B cell (primary cell): ENCODE measurements around the gene LRRC3. TPM values are rescaled to one million over a fixed set of nuclear protein-coding genes. Genes with fewer than 3 reads are reported as not detected.

Source experiments
- ATAC-seq: fragments of 200-7000 bp; cut with Tn5 transposase; one replicate; pipeline ENCODE4 v1.10.0; 2021; ENCODE audit warnings: low read depth, mild to moderate bottlenecking, moderate number of reproducible peaks, moderate library complexity
- CTCF ChIA-PET: fragments of 350-600 bp; sonication (Branson Sonifier 250); formaldehyde crosslinking; loops from one replicate; lab custom pipeline; 2021; ENCODE audit warnings: antibody characterized with exemption, inconsistent platforms; lab: Charles Lee
- POLR2A ChIA-PET: fragments of 350-600 bp; sonication (Branson Sonifier 250); formaldehyde crosslinking; loops from one replicate; lab custom pipeline; 2021; ENCODE audit warnings: antibody characterized with exemption; lab: Charles Lee
- DNase-seq: peaks from one replicate; pipeline ENCODE4 v3.0.0; 2013
- H2AFZ ChIP-seq: 2 replicates; pipeline ENCODE4 v1.6.1; 2012; ENCODE audit warnings: mild to moderate bottlenecking, low read depth, low read length; ENCODE audit not compliant: insufficient read depth, poor library complexity, severe bottlenecking
- H3K27ac ChIP-seq, 2 donors: 1 replicate in 1 of 2; 2 replicates in 1 of 2; pipeline ENCODE4 v1.5.1; 2012 to 2013; ENCODE audit warnings: low read length in 2 of 2, mild to moderate bottlenecking in 2 of 2, moderate library complexity in 1 of 2
- H3K27me3 ChIP-seq, 4 experiments: fragments of 200-600 bp in 1 of 4; sonication (generic) in 1 of 4; replicated peaks in 1 of 4; 1 replicate in 2 of 4; 2 replicates in 2 of 4; pipeline versions ENCODE4 v1.6.1 to v1.7.0; 2013 to 2016; ENCODE audit warnings: low read length in 3 of 4, mild to moderate bottlenecking in 2 of 4, mixed read lengths in 1 of 4, moderate library complexity in 1 of 4; ENCODE audit not compliant: insufficient read depth in 4 of 4, control insufficient read depth in 3 of 4; ENCODE audit errors: control extremely low read depth in 1 of 4
- H3K36me3 ChIP-seq, 2 experiments: replicated peaks in 1 of 2; 1 replicate in 1 of 2; 2 replicates in 1 of 2; pipeline versions ENCODE4 v1.6.1 to v1.7.1; 2013; ENCODE audit warnings: low read length in 1 of 2; ENCODE audit not compliant: insufficient read depth in 2 of 2, control insufficient read depth in 1 of 2; ENCODE audit errors: control extremely low read depth in 1 of 2, extremely low read depth in 1 of 2
- H3K4me1 ChIP-seq, 2 donors: fragments of 200-600 bp in 1 of 2; sonication (generic) in 1 of 2; 1 replicate in 1 of 2; 2 replicates in 1 of 2; pipeline versions ENCODE4 v1.5.1 to v1.6.1; 2013 to 2017; ENCODE audit warnings: low read length in 2 of 2; ENCODE audit not compliant: control insufficient read depth in 2 of 2, insufficient read depth in 2 of 2
- H3K4me2 ChIP-seq: replicated peaks from 2 replicates; pipeline ENCODE3; 2012; ENCODE audit warnings: mild to moderate bottlenecking, low read depth, low read length; ENCODE audit not compliant: poor library complexity, severe bottlenecking
- H3K4me3 ChIP-seq, 5 experiments: fragments of 200-600 bp in 1 of 5; sonication (generic) in 1 of 5; 1 replicate in 3 of 5; 2 replicates in 2 of 5; pipeline versions ENCODE4 v1.5.1 to v1.7.0; 2011 to 2016; ENCODE audit warnings: low read length in 4 of 5, mild to moderate bottlenecking in 4 of 5, low read depth in 2 of 5, control low read depth in 1 of 5, moderate library complexity in 1 of 5; ENCODE audit not compliant: insufficient read depth in 1 of 5; ENCODE audit errors: control extremely low read depth in 1 of 5, extremely low read depth in 1 of 5
- H3K79me2 ChIP-seq: fragments of 200-600 bp; sonication (generic); one replicate; pipeline ENCODE4 v1.6.0; 2016; ENCODE audit warnings: low read length; ENCODE audit not compliant: control insufficient read depth, insufficient read depth
- H3K9ac ChIP-seq: fragments of 200-600 bp; sonication (generic); 2 replicates; pipeline ENCODE4 v1.6.1; 2017; ENCODE audit warnings: mild to moderate bottlenecking, low read length, moderate library complexity
- H3K9me3 ChIP-seq, 3 donors: one replicate each; pipeline versions ENCODE4 v1.6.1 to v1.7.1; 2013; ENCODE audit warnings: low read length in 2 of 3; ENCODE audit not compliant: control insufficient read depth in 2 of 3, insufficient read depth in 1 of 3; ENCODE audit errors: control extremely low read depth in 1 of 3
- H4K20me1 ChIP-seq: 2 replicates; pipeline ENCODE4 v1.6.0; 2012; ENCODE audit warnings: mild to moderate bottlenecking, low read length; ENCODE audit not compliant: insufficient read depth, control insufficient read depth, poor library complexity, severe bottlenecking
- H3K27ac Mint-ChIP-seq: one replicate; pipeline ENCODE4 v1.8.0; 2021; ENCODE audit warnings: mixed read lengths
- H3K27me3 Mint-ChIP-seq: one replicate; pipeline ENCODE4 v1.8.0; 2021; ENCODE audit warnings: mixed read lengths
- H3K4me1 Mint-ChIP-seq: one replicate; pipeline ENCODE4 v1.8.0; 2021; ENCODE audit warnings: mixed read lengths
- H3K4me3 Mint-ChIP-seq: one replicate; pipeline ENCODE4 v1.8.0; 2021; ENCODE audit warnings: mixed read lengths
- H3K9me3 Mint-ChIP-seq: one replicate; pipeline ENCODE4 v1.8.0; 2022; ENCODE audit warnings: mixed read lengths; ENCODE audit not compliant: insufficient read depth
- CTCF ChIP-seq: fragments of 200-600 bp; IDR thresholded peaks from one replicate; pipeline ENCODE4 v1.8.0; 2022; ENCODE audit warnings: antibody characterized with exemption, mild to moderate bottlenecking
- EZH2 ChIP-seq: IDR thresholded peaks from 2 replicates; pipeline ENCODE4 v1.6.1; 2012; ENCODE audit warnings: borderline replicate concordance, low read depth, mild to moderate bottlenecking, moderate library complexity, low read length; ENCODE audit not compliant: insufficient read depth, poor library complexity, severe bottlenecking
- WGBS: methylation state at CpG from one replicate; pipeline ENCODE4 v1.1.5; 2013; ENCODE audit warnings: missing lambda C conversion rate; ENCODE audit not compliant: insufficient coverage; 5-methylcytosine and 5-hydroxymethylcytosine counted together
- intact Hi-C: fragments of 100-400 bp; cut with micrococcal nuclease; formaldehyde crosslinking; loops from one replicate; pipeline ENCODE4 v1.10.0; 2022
- polyA plus RNA-seq: library from polyadenylated mRNA; depleted of rRNA; stranded (reverse); fragments of >200 nt; gene quantifications from 2 replicates; pipeline ENCODE4 v1.2.3, GENCODE V29; 2012
- total RNA-seq, 2 donors: library from RNA; stranded (reverse); fragments of 120-200 nt in 1 of 2; gene quantifications; 1 replicate in 1 of 2; 2 replicates in 1 of 2; pipeline versions ENCODE4 v1.2.3 to v1.2.4, GENCODE V29; 2013 to 2022

The LRRC3 gene
- total and polyA plus RNA-seq, 2 donors (not counting 1 experiment from before 2014, with no cell fraction given) = 0.46 to 3.3 TPM

GRCh38 chr21:44461464-44462001 lies 6.2 kb downstream of the LRRC3 start:
- H3K9ac ChIP-seq = no peak overlapping the region
- peaks cover 0 to under 1% of the 10 kb centered on the region in 2 donors for H3K4me1 ChIP-seq
- H3K9me3 Mint-ChIP-seq = no peaks in the 10 kb centered on the region
- H3K9me3 ChIP-seq = no peaks in the 10 kb centered on the region
- ChIA-PET CTCF (no interaction called here), POLR2A (no interaction called here)
- H3K36me3 ChIP-seq = no peaks in the 10 kb centered on the region
- no peaks in the 10 kb centered on the region for H3K27me3 ChIP-seq
- DNase-seq (no peak), ATAC-seq (no peak)
- H3K27ac Mint-ChIP-seq = no peak overlapping the region
- no peaks in the 10 kb centered on the region for H3K4me1 Mint-ChIP-seq
- H3K27ac ChIP-seq = no peak overlapping the region
- WGBS = 94% methylated on average over 15 of the region's 15 CpGs
- H3K4me3 Mint-ChIP-seq = no peak overlapping the region
- H4K20me1 ChIP-seq = no peaks in the 10 kb centered on the region
- H3K4me3 ChIP-seq = no peak overlapping the region
- H3K4me2 ChIP-seq = no peak overlapping the region
- H2AFZ ChIP-seq = no peak overlapping the region
- TF ChIP-seq CTCF (no peak), EZH2 (no peak)
- no peaks in the 10 kb centered on the region for H3K27me3 Mint-ChIP-seq
- intact Hi-C loops = no loop called here
- no peaks in the 10 kb centered on the region for H3K79me2 ChIP-seq

GRCh38 chr21:44462086-44462833 lies 7.0 kb downstream of the LRRC3 start:
- H3K9me3 Mint-ChIP-seq = no peaks in the 10 kb centered on the region
- no peaks in the 10 kb centered on the region for H3K4me1 ChIP-seq
- H4K20me1 ChIP-seq = no peaks in the 10 kb centered on the region
- no peak overlapping the region for H3K27ac Mint-ChIP-seq
- no peak overlapping the region for H3K27ac ChIP-seq
- DNase-seq (no peak), ATAC-seq (no peak)
- H2AFZ ChIP-seq = no peak overlapping the region
- no peaks in the 10 kb centered on the region for H3K79me2 ChIP-seq
- ChIA-PET CTCF (no interaction called here), POLR2A (no interaction called here)
- no peaks in the 10 kb centered on the region for H3K27me3 Mint-ChIP-seq
- no peak overlapping the region for H3K4me2 ChIP-seq
- H3K4me3 ChIP-seq = no peak overlapping the region
- no peaks in the 10 kb centered on the region for H3K27me3 ChIP-seq
- no peak for TF ChIP-seq EZH2
- TF ChIP-seq CTCF = no peak
- no peak overlapping the region for H3K4me3 Mint-ChIP-seq
- H3K36me3 ChIP-seq = no peaks in the 10 kb centered on the region
- no peak overlapping the region for H3K9ac ChIP-seq
- no peaks in the 10 kb centered on the region for H3K4me1 Mint-ChIP-seq
- 88% methylated on average over 25 of the region's 25 CpGs for WGBS
- no peaks in the 10 kb centered on the region for H3K9me3 ChIP-seq
- intact Hi-C loops = no loop called here
